GM03348 (cell line): ENCODE data around the gene ENDOD1.
A peak's percentile ranks its signal among the peaks of the same experiment; 100 is the strongest.

Experiments
- DNase-seq: peaks from one replicate; pipeline ENCODE4 v3.0.0; 2012; ENCODE audit warnings: low spot score

ENDOD1 gene

DNA sequence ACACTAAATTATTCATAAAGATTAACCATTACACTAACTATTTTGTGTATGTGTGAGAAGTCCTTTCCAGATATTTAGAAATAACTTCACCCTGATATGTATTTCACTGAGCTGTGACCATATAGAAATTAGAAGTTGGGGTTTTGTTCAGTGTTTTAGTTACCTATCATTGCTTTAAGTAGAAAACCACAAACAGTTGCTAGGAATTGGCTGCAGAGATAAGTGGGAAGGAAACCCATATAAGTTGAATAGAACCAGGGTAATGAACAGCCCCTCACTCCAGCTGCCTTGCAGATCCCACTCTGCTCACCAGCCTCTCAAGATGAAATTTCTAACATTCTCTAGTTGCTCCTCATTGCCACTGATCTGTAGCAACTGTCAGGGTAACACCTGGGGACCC is 12.7 kb upstream of the ENDOD1 start:
- no peak for DNase-seq

DNA sequence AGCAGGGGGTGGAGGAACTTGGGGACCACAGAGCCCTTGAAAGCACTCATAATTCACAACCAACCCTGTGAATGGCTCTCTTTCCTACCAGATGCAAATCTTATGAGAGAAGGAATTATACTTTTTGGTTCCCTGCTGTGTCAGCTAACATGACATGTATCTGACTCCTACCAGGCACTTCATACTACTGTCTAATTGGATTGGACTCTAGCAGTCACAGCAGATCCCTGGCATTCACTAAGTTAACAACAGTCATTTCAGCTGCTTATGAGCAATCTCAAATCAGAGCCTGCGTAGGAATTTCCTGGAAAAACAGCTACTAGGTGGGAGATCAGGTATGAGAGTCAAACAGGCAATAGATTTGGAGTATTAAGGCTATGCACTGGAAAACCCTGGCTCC is 11.1 kb upstream of the ENDOD1 start:
- DNase-seq = no peak

- DNase-seq = no peak
These were observed 8.6 kb upstream of the ENDOD1 start for GRCh38 chr11:95081010-95081409.

DNA sequence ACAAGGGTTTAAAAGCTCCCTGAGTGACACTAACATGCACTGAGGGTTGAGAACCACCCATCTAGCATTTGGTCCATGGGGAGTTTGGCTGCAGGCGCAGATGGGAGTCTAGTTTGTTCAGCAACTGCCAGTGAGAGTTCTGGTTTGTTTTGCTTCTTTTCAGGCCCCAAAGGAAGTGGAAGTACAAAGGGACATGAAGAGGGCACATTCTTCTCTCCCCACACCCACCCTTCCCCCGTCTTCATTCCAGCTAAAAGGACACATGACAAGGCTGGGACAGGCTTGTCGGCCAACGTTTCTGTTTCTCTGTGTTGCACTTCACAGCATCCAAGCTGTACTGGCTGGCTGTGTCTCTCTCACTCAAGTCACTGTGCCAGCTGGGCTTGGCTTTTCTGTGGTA is 8.2 kb upstream of the ENDOD1 start:
- DNase-seq = no peak

DNA sequence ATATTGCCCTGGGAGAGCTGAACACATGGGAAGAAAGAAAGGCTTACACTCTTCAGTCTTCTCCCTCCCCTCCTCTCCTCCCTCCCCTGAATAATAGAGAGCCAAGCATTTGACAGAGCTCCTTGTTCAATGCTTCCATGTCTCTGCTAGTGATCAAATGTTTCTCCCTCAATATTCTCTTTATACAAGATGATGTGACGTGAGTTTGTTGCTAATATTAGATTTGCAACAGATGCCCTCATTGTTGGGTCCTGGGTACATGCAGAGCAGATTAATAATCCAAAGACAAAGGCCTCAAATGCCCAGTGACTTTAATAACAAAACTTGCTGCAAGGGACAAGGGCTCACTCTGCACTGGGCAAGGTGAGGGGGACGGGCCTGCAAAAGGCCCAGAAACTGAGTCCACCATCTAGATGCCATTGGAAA is 7.1 kb upstream of the ENDOD1 start:
- DNase-seq = no peak

- no peak for DNase-seq
These were observed 5.1 kb upstream of the ENDOD1 start for GRCh38 chr11:95084509-95084908.

- DNase-seq = no peak
These were observed 4.4 kb upstream of the ENDOD1 start for GRCh38 chr11:95085117-95085816.

DNA sequence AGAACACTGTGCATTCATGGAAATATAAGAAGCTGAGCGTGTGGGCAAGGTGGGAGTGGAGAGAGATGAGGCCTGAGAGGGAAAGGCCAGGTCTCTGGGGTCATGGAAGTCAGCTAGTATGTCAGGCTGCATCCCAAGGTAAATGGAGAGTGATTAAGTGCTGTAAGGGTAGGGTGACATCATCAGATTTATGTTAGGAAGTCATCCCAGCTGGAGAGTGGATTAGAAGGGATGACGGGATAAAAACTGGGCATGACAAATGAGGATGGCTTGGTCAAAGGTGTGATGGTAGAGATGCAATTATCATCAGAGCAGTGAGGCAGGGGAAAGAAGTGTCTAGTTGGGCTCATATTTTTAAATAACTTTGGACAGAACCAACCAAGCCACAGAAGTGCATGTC is 3.5 kb upstream of the ENDOD1 start:
- DNase-seq = no peak

DNA sequence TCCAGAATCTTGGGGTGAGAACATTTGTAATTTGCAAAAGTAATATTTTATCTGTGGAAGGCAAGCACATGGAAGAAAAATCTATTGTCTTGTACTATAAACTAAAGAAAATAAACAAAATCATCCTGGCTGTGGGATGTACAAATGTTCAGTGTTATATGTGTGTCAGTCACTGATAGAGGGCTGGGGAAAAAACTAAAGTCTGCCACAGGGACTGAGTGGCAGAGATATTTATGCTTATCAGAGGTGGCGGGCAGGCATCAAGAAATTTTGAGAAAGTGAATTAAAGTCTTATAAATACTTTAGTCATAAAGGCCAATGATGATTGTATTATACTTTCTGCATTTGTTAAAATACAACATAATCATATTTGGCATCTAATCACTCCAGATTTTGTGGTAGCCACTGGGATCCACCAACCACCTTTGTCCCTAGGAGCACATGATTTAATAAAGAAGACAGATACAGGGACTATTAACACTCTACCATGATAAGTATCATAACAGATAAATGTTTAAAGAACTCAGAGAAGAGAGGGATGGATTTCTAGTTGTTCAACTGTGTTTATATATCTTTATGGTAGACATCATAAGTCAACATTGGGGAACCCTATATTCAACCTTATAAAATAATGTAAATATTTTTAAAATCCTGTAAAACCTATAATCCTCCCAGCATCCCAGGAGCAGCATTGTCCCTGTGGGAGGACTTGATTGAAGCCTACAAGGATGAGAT is 2.6 kb upstream of the ENDOD1 start:
- no peak for DNase-seq

GRCh38 chr11:95088946-95089619 is 563 bp upstream of the ENDOD1 start:
- DNase-seq = no peak

- no peak for DNase-seq
These were observed 2.1 kb downstream of the ENDOD1 start for GRCh38 chr11:95091663-95092180.

DNA sequence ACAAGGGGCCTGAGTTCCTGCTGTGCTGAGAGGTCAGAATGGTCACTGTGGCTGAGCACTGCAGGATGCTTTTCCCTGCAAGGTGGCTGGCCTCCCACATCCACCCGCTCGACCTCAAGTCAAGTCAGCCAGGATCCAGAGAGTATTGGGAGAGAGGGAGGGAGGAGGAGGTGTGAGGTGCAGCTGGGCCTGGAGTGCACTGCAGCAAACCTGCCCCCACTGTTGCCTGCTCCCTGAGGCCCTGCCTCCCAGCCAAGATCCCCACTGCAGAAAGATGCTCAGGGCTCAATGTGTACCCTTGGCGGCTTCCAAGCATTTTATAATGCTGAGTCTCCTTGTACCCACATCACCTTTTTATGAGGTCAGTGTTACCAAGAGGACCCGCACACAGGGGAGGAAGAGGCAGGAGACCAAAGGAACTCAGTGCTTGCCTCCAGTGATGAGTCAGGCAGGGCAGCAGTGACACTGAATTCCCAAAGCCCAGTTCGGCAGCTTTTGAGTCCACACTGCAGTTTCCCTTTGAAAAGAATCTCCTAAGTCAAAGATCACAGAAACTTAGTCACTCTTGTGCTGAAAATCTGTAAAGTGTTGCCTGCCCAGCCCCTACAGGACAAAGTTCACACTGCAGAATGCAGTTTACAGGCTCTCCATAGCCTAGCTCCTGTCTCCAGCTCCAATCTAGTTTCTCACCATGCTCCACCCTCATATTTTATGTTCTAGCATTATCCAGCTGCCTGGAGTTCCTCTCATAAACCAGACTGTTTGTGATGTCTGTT is 3.1 kb downstream of the ENDOD1 start:
- peak; percentile 59 for DNase-seq

DNA sequence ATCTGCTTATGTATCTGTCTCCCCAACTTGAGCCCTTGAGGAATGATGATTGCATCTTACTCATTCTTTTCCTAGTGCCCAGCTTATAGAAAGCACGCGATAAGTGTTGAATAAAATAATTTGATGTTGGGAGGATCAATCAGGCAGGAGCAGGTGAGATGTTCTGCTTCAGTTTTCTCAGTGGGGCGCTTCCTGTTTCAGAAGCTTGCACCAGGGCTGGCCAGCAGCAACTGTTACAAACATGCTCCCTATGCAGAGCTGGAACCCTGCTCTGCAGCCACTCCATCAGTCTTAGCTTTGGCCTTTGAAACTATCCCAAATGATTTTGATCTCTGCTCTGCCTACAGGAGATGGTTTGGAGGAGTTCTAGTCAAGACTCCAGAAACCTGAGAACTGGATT is 3.9 kb downstream of the ENDOD1 start:
- DNase-seq = no peak

DNA sequence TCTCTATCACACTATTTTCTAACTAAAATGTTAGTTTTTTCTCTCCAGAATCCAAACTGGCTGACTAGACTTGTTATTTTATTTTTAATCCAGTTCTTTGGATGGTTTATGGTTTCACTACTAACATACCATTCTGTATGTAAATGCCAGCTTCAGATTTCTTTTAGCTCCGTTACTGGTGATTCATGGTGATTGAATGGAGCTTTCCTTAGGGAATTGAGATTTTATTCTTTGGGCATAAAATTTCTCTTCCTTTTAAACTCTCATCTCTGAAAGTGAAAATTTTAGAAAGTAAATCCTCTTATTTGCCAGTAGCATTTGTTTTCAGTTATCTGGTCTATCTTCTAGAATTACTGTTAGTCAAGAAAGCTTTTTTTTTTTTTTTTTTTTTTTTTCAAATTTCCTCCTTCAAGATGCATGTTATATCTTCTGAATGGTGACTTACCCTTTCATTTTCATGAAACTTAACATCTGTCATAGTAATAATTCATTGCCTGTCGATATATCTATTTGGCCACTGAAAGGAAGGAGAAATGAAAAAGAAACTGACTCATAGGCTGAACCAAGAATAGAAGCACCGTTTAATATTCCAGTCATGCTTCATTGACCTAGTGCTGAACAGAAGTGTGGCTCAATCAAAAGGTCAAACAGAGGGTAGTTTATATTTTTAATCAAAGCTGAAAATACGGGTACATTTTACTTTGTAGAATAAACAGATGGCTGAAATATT is 6.4 kb downstream of the ENDOD1 start:
- peak; percentile 61 for DNase-seq

DNA sequence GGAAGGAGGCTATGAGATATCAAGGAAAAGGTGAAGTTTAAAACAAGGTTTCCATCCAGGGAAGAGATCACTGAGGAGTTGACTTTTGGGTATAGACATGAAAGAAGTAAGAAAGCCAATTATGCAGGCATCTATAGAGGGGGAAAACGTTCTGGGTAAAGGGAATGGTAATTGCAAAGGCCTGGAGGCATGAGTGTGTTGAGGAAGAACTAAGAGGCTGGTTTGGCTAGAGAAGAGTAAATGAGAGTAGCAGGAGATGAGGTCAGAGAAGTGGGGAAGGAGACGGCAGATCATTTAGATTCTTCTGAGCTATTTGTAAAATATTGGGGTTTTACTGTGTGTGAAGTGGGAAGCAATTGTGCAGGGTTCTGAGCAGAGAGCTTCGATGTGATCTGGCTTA is 7.6 kb downstream of the ENDOD1 start:
- no peak for DNase-seq

GRCh38 chr11:95098826-95099225 is 9.2 kb downstream of the ENDOD1 start:
- no peak for DNase-seq

GRCh38 chr11:95100191-95100648 is 10.6 kb downstream of the ENDOD1 start:
- no peak for DNase-seq

GRCh38 chr11:95100856-95101507 is 11.3 kb downstream of the ENDOD1 start:
- DNase-seq = no peak

DNA sequence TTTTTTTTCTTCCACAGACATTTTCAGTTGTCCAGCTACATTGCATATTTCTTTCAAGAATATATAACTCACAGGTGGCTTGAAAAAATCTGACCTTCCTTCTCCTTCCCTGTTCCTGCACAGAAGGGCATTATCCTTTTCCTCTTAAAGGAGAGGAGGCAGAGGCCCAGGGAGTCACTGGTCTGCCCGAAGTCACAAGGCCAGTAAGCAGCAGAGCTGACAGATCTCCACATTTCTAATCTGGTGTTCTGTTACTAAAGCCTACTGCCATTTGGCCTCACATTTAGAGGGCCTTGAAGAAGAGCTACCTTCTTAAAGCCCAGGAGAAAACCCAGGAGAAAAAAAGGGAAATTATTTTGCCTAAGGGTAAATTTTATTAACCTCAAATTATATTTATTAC is 12.3 kb downstream of the ENDOD1 start:
- DNase-seq = no peak

DNA sequence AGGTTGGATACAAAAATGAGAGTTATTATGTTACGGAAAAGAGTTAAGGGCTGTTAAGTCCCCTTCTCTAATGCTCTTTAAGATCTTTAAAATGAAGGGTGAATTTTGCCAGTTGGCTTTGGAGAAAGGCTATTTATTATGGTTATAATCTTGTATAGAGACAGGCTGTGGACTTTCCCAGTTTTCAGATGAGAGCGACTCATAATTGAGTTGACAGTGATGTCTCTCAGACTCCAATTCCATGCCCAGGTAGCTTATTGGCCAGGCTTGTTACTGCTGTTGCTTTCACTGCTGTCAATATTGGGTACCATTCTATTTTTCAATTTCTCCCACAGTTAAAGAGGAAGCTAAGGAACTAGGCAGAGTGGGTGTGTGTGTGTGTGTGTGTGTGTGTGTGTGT is 13.1 kb downstream of the ENDOD1 start:
- DNase-seq = no peak

DNA sequence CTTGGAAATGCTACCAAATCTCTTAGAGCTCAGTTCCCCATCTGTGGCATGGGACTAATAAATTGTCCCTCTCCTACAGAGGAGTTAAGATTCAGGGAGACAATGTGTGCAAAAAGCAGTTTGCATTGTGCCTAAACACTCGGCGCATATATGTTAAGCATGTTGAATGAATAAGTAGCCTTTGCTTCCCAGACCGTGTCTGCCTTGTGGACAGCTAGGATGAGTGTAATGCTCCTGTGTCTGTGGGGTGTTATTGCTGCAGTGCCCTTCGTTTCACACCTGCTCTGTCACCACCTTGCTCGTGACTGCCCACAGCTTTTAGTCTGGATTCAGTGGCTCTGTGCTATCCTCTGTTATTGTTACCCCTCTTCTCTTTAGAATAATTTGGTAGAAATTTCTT is 14.1 kb downstream of the ENDOD1 start:
- no peak for DNase-seq
